Stimulated activated CD4-positive, alpha-beta T cell treated with anti-CD3 and anti-CD28 coated beads, Interleukin-12 subunit alpha, Interleukin-12 subunit beta, amount 100 ng/mL, for 24 hours (primary cell): ENCODE data around the gene RIPK3.
"Not testable (repeated sequence)": the region's sequence is repeated elsewhere in the genome, so short reads cannot be mapped to it uniquely, and the experiment has no call there.

Experiments
- DNase-seq, 2 experiments: peaks; one replicate each; pipeline ENCODE4 v3.0.0-alpha.2; 2020; ENCODE audit warnings: low read depth in 2 of 2

RIPK3 gene

GRCh38 chr14:24369907-24370687, 30.3 kb upstream of the RIPK3 start:
- DNase-seq: no peak

GRCh38 chr14:24369463-24369862, 29.7 kb upstream of the RIPK3 start:
- no peak for DNase-seq

- no peak for DNase-seq
Observed at GRCh38 chr14:24368562-24369252, 28.9 kb upstream of the RIPK3 start.

GRCh38 chr14:24368212-24368561, 28.4 kb upstream of the RIPK3 start:
- DNase-seq: no peak

- no peak for DNase-seq
Observed at GRCh38 chr14:24367514-24368211, 27.9 kb upstream of the RIPK3 start, which contains the start of gene NFATC4. NFATC4 (plus strand) TSS chr14:24368184; CDS start chr14:24368341, 157 bp downstream.

GRCh38 chr14:24366721-24367513, 27.1 kb upstream of the RIPK3 start:
- no peak for DNase-seq

- no peak for DNase-seq
Observed at GRCh38 chr14:24366413-24366720, 26.6 kb upstream of the RIPK3 start.

GRCh38 chr14:24365600-24366412, 26.0 kb upstream of the RIPK3 start:
- peak; percentile 47 to 61 for DNase-seq

- DNase-seq: no peak
Observed at GRCh38 chr14:24364841-24365240, 25.1 kb upstream of the RIPK3 start.

- DNase-seq: no peak
Observed at GRCh38 chr14:24363401-24363800, 23.6 kb upstream of the RIPK3 start.

GRCh38 chr14:24362241-24362960, 22.6 kb upstream of the RIPK3 start:
- no peak for DNase-seq

- DNase-seq: no peak
Observed at GRCh38 chr14:24361326-24361725, 21.5 kb upstream of the RIPK3 start.

GRCh38 chr14:24360281-24360680, 20.5 kb upstream of the RIPK3 start:
- DNase-seq: no peak

- no peak for DNase-seq
Observed at GRCh38 chr14:24356208-24356607, 16.4 kb upstream of the RIPK3 start.

GRCh38 chr14:24355009-24355408, 15.2 kb upstream of the RIPK3 start:
- no peak for DNase-seq

- DNase-seq: not testable (repeated sequence)
Observed at GRCh38 chr14:24354482-24354825, 14.7 kb upstream of the RIPK3 start.

GRCh38 chr14:24353559-24354481, 14.0 kb upstream of the RIPK3 start:
- DNase-seq: no peak

- DNase-seq: no peak
Observed at GRCh38 chr14:24351517-24351916, 11.7 kb upstream of the RIPK3 start.

- no peak for DNase-seq
Observed at GRCh38 chr14:24349742-24350141, 10.0 kb upstream of the RIPK3 start.

GRCh38 chr14:24348186-24348585, 8.4 kb upstream of the RIPK3 start:
- no peak for DNase-seq
